HepG2 (cell line): ENCODE measurements around the gene PITX3. TPM values are rescaled to one million over a fixed set of nuclear protein-coding genes. Genes with fewer than 3 reads are reported as not detected.

ENCODE experiments used
- CBX5 ChIP-seq: sonication (generic); formaldehyde crosslinking; IDR thresholded peaks from 2 replicates; pipeline ENCODE4 v1.4.0; 2020; ENCODE audit warnings: missing genetic modification reagents, borderline replicate concordance
- DNMT1 ChIP-seq: sonication (generic); formaldehyde crosslinking; IDR thresholded peaks from 2 replicates; pipeline ENCODE4 v1.5.1; 2020; ENCODE audit warnings: mild to moderate bottlenecking, missing genetic modification reagents
- FOSL2 ChIP-seq: sonication (generic); formaldehyde crosslinking; IDR thresholded peaks from 2 replicates; pipeline ENCODE4 v1.4.0; 2020; ENCODE audit warnings: missing genetic modification reagents
- FOXC1 ChIP-seq: sonication (generic); formaldehyde crosslinking; IDR thresholded peaks from 2 replicates; pipeline ENCODE4 v1.8.0; 2022; ENCODE audit warnings: mild to moderate bottlenecking, missing genetic modification reagents, borderline replicate concordance
- FOXO1 ChIP-seq: sonication (generic); formaldehyde crosslinking; IDR thresholded peaks from 2 replicates; pipeline ENCODE4 v1.4.0; 2020; ENCODE audit warnings: missing genetic modification reagents
- MED13 ChIP-seq: sonication (generic); formaldehyde crosslinking; IDR thresholded peaks from 2 replicates; pipeline ENCODE4 v1.5.0; 2020; ENCODE audit warnings: missing genetic modification reagents
- MTF2 ChIP-seq: sonication (generic); formaldehyde crosslinking; IDR thresholded peaks from 2 replicates; pipeline ENCODE4 v1.5.0; 2020; ENCODE audit warnings: missing genetic modification reagents, borderline replicate concordance
- RELA ChIP-seq: sonication (generic); formaldehyde crosslinking; IDR thresholded peaks from 2 replicates; pipeline ENCODE4 v1.4.0; 2020; ENCODE audit warnings: missing genetic modification reagents
- RORA ChIP-seq: sonication (generic); formaldehyde crosslinking; IDR thresholded peaks from 2 replicates; pipeline ENCODE4 v1.5.0; 2020; ENCODE audit warnings: mild to moderate bottlenecking, missing genetic modification reagents, moderate library complexity
- SIX4 ChIP-seq: sonication (generic); formaldehyde crosslinking; IDR thresholded peaks from 2 replicates; pipeline ENCODE4 v1.4.0; 2020; ENCODE audit warnings: missing genetic modification reagents
- SMAD3 ChIP-seq: sonication (generic); formaldehyde crosslinking; IDR thresholded peaks from 2 replicates; pipeline ENCODE4 v1.4.0; 2020; ENCODE audit warnings: missing genetic modification reagents
- TEAD2 ChIP-seq: sonication (generic); formaldehyde crosslinking; IDR thresholded peaks from 2 replicates; pipeline ENCODE4 v1.9.0; 2021; ENCODE audit warnings: missing genetic modification reagents
- ZNF10 ChIP-seq: sonication (generic); formaldehyde crosslinking; IDR thresholded peaks from 2 replicates; pipeline ENCODE4 v1.4.0; 2020; ENCODE audit warnings: mild to moderate bottlenecking, low read depth, missing genetic modification reagents, borderline replicate concordance
- ZNF205 ChIP-seq: IDR thresholded peaks from 2 replicates; pipeline ENCODE4 v1.6.1; 2018; ENCODE audit warnings: missing biosample characterization, missing genetic modification reagents
- ZNF251 ChIP-seq: sonication (generic); formaldehyde crosslinking; IDR thresholded peaks from 2 replicates; pipeline ENCODE4 v1.9.0; 2021; ENCODE audit warnings: mild to moderate bottlenecking, missing genetic modification reagents
- ZNF296 ChIP-seq: sonication (generic); formaldehyde crosslinking; conservative IDR thresholded peaks from 2 replicates; pipeline ENCODE4 v1.5.0; 2020; ENCODE audit warnings: mild to moderate bottlenecking, missing genetic modification reagents
- ZNF510 ChIP-seq: sonication (generic); formaldehyde crosslinking; IDR thresholded peaks from 2 replicates; pipeline ENCODE4 v1.4.0; 2020; ENCODE audit warnings: low read depth, mild to moderate bottlenecking, missing genetic modification reagents
- ZNF557 ChIP-seq: sonication (generic); formaldehyde crosslinking; IDR thresholded peaks from 2 replicates; pipeline ENCODE4 v1.4.0; 2020; ENCODE audit warnings: missing genetic modification reagents
- ZNF572 ChIP-seq: sonication (generic); formaldehyde crosslinking; IDR thresholded peaks from 2 replicates; pipeline ENCODE4 v1.5.1; 2020; ENCODE audit warnings: mild to moderate bottlenecking, missing genetic modification reagents
- ZNF607 ChIP-seq: sonication (generic); formaldehyde crosslinking; IDR thresholded peaks from 2 replicates; pipeline ENCODE4 v1.5.1; 2020; ENCODE audit warnings: missing genetic modification reagents, mild to moderate bottlenecking, borderline replicate concordance
- ZNF678 ChIP-seq: sonication (generic); formaldehyde crosslinking; IDR thresholded peaks from 2 replicates; pipeline ENCODE4 v1.4.0; 2020; ENCODE audit warnings: mild to moderate bottlenecking, missing genetic modification reagents
- ZNF761 ChIP-seq: sonication (generic); formaldehyde crosslinking; conservative IDR thresholded peaks from 2 replicates; pipeline ENCODE4 v1.4.0; 2020; ENCODE audit warnings: mild to moderate bottlenecking, missing genetic modification reagents
- ZNF777 ChIP-seq: sonication (generic); formaldehyde crosslinking; IDR thresholded peaks from 2 replicates; pipeline ENCODE4 v1.4.0; 2020; ENCODE audit warnings: missing genetic modification reagents
- polyA plus RNA-seq, 8 experiments: library from polyadenylated mRNA; depleted of rRNA in 3 of 8; stranded (reverse) in 7 of 8; unstranded in 1 of 8; fragments of >200 nt; fragmentation: Illumina TruSeq in 4 of 8; extraction: Trizol in 4 of 8; gene quantifications; 2 replicates each; pipeline versions ENCODE4 v1.2.1 to v1.2.3, GENCODE V29; 2011 to 2016; ENCODE audit warnings: low read depth in 4 of 8, missing spikeins in 1 of 8, mixed read lengths in 1 of 8; ENCODE audit not compliant: insufficient read depth in 1 of 8
- total RNA-seq, 5 experiments: library from RNA; depleted of rRNA; stranded (reverse); fragments of >200 nt; fragmentation: Illumina TruSeq; extraction: Trizol; gene quantifications; 2 replicates each; pipeline ENCODE4 v1.2.3, GENCODE V29; 2016; ENCODE audit warnings: low read depth in 1 of 5
- TF ChIP-seq, protein P1 (sequence below): sonication (generic); formaldehyde crosslinking; IDR thresholded peaks from 2 replicates; pipeline ENCODE4 v1.8.0; 2022; ENCODE audit warnings: mild to moderate bottlenecking, missing genetic modification reagents
- TF ChIP-seq, protein P2 (sequence below): sonication (generic); formaldehyde crosslinking; IDR thresholded peaks from 2 replicates; pipeline ENCODE4 v1.4.0; 2020; ENCODE audit warnings: mild to moderate bottlenecking, missing genetic modification reagents
- TF ChIP-seq, protein P3 (sequence below): sonication (generic); formaldehyde crosslinking; IDR thresholded peaks from 2 replicates; pipeline ENCODE4 v1.4.0; 2020; ENCODE audit warnings: mild to moderate bottlenecking, missing genetic modification reagents

The PITX3 gene
- total and polyA plus RNA-seq, 2 of the 13 experiments (the other 11 are each of a cell fraction or from before 2014, with no cell fraction given), result not detected

DNA sequence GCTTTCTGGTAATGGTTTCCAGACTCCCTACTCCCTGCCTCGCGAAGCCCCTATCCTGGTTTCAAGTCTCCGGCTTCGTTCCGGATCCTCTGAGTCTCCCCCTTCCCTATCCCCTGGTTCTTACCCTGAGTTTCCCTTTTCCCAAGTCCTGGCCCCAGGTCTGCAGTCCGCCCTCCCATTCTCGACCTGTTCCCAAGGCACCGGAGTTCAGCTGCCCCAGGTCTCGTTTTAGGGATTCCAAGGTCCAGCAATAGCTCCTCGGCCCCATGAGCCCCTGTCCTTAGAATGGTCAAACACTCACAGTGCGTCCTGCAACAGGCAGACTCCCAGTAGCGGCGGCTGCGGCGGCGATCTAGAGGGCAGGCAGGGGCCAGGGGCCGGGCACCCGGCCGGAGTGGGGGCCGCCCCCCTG, 274 bp downstream of the PITX3 start (continued):
- TF ChIP-seq ZNF777 (CRISPR knock-in tag), result no peak
- no peak for TF ChIP-seq ZNF10 (CRISPR knock-in tag)
- TF ChIP-seq ZNF296 (CRISPR knock-in tag), result no peak
- no peak for TF ChIP-seq ZNF251 (CRISPR knock-in tag)
- peak; percentile 13; the same call in 1 of the 2 replicates for TF ChIP-seq ZNF607 (CRISPR knock-in tag)
- TF ChIP-seq RORA, result no peak
- TF ChIP-seq, protein P1, sequence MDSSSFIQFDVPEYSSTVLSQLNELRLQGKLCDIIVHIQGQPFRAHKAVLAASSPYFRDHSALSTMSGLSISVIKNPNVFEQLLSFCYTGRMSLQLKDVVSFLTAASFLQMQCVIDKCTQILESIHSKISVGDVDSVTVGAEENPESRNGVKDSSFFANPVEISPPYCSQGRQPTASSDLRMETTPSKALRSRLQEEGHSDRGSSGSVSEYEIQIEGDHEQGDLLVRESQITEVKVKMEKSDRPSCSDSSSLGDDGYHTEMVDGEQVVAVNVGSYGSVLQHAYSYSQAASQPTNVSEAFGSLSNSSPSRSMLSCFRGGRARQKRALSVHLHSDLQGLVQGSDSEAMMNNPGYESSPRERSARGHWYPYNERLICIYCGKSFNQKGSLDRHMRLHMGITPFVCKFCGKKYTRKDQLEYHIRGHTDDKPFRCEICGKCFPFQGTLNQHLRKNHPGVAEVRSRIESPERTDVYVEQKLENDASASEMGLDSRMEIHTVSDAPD, result no peak
- no peak for TF ChIP-seq RELA
- TF ChIP-seq ZNF572, result no peak
- no peak for TF ChIP-seq ZNF205 (CRISPR knock-in tag)
- TF ChIP-seq TEAD2 (CRISPR knock-in tag), result no peak
- TF ChIP-seq ZNF761 (CRISPR knock-in tag), result 0 out of 2 replicates have a peak, but pooled peaks have one; percentile 35
- TF ChIP-seq ZNF510 (CRISPR knock-in tag), result no peak
- TF ChIP-seq CBX5 (CRISPR knock-in tag), result no peak
- TF ChIP-seq FOSL2 (CRISPR knock-in tag), result no peak
- TF ChIP-seq SIX4 (CRISPR knock-in tag), result no peak
- TF ChIP-seq FOXO1 (CRISPR knock-in tag), result no peak
- no peak for TF ChIP-seq MED13 (CRISPR knock-in tag)
- TF ChIP-seq MTF2 (CRISPR knock-in tag), result 0 out of 2 replicates have a peak, but pooled peaks have one; percentile 80
- TF ChIP-seq SMAD3 (CRISPR knock-in tag), result no peak
- TF ChIP-seq DNMT1 (CRISPR knock-in tag), result no peak
- no peak for TF ChIP-seq ZNF678 (CRISPR knock-in tag)
- TF ChIP-seq, protein P2, sequence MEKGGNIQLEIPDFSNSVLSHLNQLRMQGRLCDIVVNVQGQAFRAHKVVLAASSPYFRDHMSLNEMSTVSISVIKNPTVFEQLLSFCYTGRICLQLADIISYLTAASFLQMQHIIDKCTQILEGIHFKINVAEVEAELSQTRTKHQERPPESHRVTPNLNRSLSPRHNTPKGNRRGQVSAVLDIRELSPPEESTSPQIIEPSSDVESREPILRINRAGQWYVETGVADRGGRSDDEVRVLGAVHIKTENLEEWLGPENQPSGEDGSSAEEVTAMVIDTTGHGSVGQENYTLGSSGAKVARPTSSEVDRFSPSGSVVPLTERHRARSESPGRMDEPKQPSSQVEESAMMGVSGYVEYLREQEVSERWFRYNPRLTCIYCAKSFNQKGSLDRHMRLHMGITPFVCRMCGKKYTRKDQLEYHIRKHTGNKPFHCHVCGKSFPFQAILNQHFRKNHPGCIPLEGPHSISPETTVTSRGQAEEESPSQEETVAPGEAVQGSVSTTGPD, result no peak
- TF ChIP-seq ZNF557 (CRISPR knock-in tag), result no peak
- TF ChIP-seq FOXC1 (CRISPR knock-in tag), result 0 out of 2 replicates have a peak, but pooled peaks have one; percentile 42
- TF ChIP-seq, protein P3, sequence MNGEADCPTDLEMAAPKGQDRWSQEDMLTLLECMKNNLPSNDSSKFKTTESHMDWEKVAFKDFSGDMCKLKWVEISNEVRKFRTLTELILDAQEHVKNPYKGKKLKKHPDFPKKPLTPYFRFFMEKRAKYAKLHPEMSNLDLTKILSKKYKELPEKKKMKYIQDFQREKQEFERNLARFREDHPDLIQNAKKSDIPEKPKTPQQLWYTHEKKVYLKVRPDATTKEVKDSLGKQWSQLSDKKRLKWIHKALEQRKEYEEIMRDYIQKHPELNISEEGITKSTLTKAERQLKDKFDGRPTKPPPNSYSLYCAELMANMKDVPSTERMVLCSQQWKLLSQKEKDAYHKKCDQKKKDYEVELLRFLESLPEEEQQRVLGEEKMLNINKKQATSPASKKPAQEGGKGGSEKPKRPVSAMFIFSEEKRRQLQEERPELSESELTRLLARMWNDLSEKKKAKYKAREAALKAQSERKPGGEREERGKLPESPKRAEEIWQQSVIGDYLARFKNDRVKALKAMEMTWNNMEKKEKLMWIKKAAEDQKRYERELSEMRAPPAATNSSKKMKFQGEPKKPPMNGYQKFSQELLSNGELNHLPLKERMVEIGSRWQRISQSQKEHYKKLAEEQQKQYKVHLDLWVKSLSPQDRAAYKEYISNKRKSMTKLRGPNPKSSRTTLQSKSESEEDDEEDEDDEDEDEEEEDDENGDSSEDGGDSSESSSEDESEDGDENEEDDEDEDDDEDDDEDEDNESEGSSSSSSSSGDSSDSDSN (CRISPR knock-in tag), result 0 out of 2 replicates have a peak, but pooled peaks have one; percentile 1
